Neural crest cell (in vitro differentiated cells): Measurements from ENCODE around the gene C4orf50. TPM values are rescaled to one million over a fixed set of nuclear protein-coding genes. Genes with fewer than 3 reads are reported as not detected.
A peak's percentile ranks its signal among the peaks of the same experiment; 100 is the strongest.

ENCODE experiments used
- DNase-seq: peaks from one replicate; pipeline ENCODE4 v3.0.0; 2021; ENCODE audit warnings: low read depth, mixed read lengths, low spot score
- H3K27ac Mint-ChIP-seq: one replicate; pipeline ENCODE4 v1.8.0; 2021; ENCODE audit warnings: mild to moderate bottlenecking, mixed read lengths; ENCODE audit not compliant: unreplicated experiment
- H3K27me3 Mint-ChIP-seq: 2 replicates; pipeline ENCODE4 v1.8.0; 2021; ENCODE audit warnings: low read depth, mild to moderate bottlenecking, mixed read lengths
- H3K36me3 Mint-ChIP-seq: 2 replicates; pipeline ENCODE4 v1.8.0; 2021; ENCODE audit warnings: low read depth, mild to moderate bottlenecking, mixed read lengths
- H3K4me1 Mint-ChIP-seq: 2 replicates; pipeline ENCODE4 v1.8.0; 2021; ENCODE audit warnings: mixed read lengths
- H3K4me3 Mint-ChIP-seq: one replicate; pipeline ENCODE4 v1.8.0; 2021; ENCODE audit warnings: mild to moderate bottlenecking, mixed read lengths
- H3K9me3 Mint-ChIP-seq: 2 replicates; pipeline ENCODE4 v1.8.0; 2021; ENCODE audit warnings: mixed read lengths
- total RNA-seq: library from RNA; stranded (reverse); gene quantifications from 2 replicates; pipeline ENCODE4 v1.2.1, GENCODE V29; 2021
- TF ChIP-seq, protein P1 (sequence below): fragments of 200-600 bp; sonication (generic); conservative IDR thresholded peaks from 2 replicates; pipeline ENCODE4 v1.5.0; 2021; ENCODE audit warnings: antibody characterized with exemption, mild to moderate bottlenecking

The C4orf50 gene
- total RNA-seq, 1 donor from 2014 or later, result 0.02 TPM

DNA sequence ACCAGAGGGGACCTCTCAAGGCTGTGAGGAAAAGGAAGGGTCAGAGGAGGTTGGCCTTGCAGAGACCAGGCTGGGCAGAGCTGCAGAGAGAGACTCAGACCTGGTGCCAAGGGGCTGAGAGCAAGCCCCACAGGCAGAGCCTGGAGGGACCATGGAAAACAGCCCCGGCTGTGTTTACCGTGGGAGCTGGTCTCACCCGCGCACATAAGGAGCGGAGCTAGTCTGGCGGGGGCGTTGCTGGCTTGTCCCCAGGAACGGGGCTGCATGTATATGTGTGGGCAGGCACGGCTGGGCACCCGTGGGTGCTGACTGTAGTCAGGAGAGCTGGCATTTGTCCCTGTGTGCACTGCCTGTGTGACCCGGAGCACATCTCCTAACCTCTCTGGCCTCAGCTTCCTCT is 45.7 kb downstream of the C4orf50 start:
- Mint-ChIP-seq H3K4me3 (no peak overlapping the region), H3K9me3 (no peaks in the 10 kb centered on the region), H3K27me3 (peaks cover 20% of the 10 kb centered on the region), H3K4me1 (no peaks in the 10 kb centered on the region), H3K27ac (no peak overlapping the region), H3K36me3 (no peaks in the 10 kb centered on the region)
- DNase-seq, result no peak
- TF ChIP-seq, protein P1, sequence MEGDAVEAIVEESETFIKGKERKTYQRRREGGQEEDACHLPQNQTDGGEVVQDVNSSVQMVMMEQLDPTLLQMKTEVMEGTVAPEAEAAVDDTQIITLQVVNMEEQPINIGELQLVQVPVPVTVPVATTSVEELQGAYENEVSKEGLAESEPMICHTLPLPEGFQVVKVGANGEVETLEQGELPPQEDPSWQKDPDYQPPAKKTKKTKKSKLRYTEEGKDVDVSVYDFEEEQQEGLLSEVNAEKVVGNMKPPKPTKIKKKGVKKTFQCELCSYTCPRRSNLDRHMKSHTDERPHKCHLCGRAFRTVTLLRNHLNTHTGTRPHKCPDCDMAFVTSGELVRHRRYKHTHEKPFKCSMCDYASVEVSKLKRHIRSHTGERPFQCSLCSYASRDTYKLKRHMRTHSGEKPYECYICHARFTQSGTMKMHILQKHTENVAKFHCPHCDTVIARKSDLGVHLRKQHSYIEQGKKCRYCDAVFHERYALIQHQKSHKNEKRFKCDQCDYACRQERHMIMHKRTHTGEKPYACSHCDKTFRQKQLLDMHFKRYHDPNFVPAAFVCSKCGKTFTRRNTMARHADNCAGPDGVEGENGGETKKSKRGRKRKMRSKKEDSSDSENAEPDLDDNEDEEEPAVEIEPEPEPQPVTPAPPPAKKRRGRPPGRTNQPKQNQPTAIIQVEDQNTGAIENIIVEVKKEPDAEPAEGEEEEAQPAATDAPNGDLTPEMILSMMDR, result no peak

DNA sequence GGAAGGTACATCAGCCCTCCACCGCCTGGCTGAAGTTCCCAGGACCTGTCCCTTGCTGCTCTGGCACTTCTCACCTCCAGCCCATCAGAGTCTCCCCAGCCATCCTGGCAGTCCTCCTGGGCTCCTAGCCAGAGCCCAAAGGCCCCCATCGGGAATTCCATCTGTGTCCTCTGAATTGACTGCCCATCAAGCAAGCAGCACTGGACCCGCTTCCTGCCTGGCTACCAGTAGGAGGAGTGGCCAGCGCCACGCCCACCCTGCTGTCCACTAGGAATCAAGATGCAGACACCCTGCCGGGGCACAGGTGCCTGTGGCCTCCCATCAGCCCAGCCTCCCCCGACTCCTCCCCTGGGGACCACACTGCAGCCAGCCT is 47.2 kb downstream of the C4orf50 start:
- Mint-ChIP-seq H3K4me3 (no peak overlapping the region), H3K27ac (no peak overlapping the region), H3K4me1 (no peaks in the 10 kb centered on the region), H3K9me3 (no peaks in the 10 kb centered on the region), H3K27me3 (peaks cover 11% of the 10 kb centered on the region), H3K36me3 (no peaks in the 10 kb centered on the region)
- DNase-seq, result no peak
- TF ChIP-seq, protein P1, result no peak

DNA sequence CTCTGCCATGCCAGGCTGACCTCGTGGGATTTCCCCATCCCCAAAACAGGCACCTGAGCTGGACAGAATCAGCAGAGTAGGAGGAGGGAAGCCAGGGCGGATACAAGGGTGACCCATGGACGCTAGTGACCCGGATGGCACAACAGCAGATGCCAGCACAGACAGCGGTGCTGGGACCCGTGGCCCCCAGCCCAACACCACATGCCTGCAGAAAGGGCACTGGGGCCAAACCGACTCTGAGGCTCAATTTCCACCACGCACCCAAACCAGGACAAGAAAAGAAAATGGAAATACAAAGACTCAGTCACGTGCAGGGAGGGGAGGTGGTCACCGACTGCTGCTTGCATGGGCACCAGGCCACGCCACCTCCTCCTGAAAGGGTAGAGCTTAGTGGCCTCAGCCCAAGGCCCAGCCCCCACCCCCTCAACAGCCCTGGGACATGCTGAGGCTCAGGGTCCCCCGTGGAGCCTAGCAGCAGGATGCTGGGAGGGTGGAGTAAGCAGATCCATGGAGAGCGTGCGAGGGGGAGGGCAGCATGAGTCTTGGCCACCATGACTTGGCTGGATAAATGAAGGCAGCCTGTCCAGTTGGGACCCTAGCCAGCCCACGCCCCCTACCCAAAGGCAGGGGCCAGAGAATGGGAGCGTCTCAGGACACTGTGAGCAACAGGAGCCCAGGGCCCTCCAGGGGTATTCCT is 47.7 kb downstream of the C4orf50 start:
- Mint-ChIP-seq H3K27ac (peak overlapping the region; percentile 20), H3K9me3 (no peaks in the 10 kb centered on the region), H3K27me3 (peaks cover 8% of the 10 kb centered on the region), H3K4me3 (no peak overlapping the region), H3K4me1 (no peaks in the 10 kb centered on the region), H3K36me3 (no peaks in the 10 kb centered on the region)
- TF ChIP-seq, protein P1, result no peak
- DNase-seq, result no peak

DNA sequence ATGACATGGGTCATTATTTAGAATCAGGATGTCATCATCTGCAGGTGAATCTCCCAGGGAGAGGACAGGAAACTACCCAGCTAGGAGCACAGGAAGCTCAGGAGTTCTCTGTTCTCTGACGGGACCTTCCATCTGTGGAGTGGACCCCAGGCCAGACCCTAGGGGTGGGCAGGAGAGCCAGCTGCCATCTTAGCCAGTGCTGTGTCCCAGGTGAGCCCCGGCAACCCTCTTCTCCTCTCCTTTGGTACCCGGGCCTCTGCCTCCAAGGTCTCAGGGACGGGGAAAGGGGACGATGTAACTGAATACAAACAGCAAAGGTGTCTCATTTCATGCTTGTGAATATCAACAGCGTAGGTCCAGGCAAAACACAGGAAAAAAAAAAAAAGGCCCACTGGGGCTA is 48.5 kb downstream of the C4orf50 start:
- peaks cover 9% of the 10 kb centered on the region for H3K27me3 Mint-ChIP-seq
- H3K9me3 Mint-ChIP-seq, result no peaks in the 10 kb centered on the region
- H3K36me3 Mint-ChIP-seq, result no peaks in the 10 kb centered on the region
- no peak for DNase-seq
- TF ChIP-seq, protein P1, result no peak
- no peaks in the 10 kb centered on the region for H3K4me1 Mint-ChIP-seq
- H3K27ac Mint-ChIP-seq, result no peak overlapping the region
- H3K4me3 Mint-ChIP-seq, result no peak overlapping the region

DNA sequence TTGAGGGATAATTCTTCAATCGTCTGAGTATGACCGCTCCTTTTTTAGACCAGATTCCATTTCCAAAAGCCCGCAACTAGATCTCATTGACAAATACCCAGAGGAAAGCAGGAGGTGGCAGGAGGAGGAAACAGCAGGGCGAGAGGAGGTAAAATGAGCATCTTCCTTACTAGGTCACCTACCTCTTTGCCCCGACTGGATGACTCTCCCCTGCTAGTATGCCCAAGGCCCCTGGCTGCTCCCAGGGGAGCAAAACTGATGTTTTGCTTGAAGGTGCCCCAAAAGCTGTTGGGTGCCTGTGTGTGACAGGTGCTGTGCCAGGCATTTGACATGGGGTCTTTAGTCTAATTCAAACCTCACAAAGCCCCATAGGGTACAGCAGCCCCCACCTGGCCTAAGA is 48.9 kb downstream of the C4orf50 start:
- peaks cover 12% of the 10 kb centered on the region for H3K27me3 Mint-ChIP-seq
- TF ChIP-seq, protein P1, result no peak
- H3K9me3 Mint-ChIP-seq, result no peaks in the 10 kb centered on the region
- DNase-seq, result no peak
- no peak overlapping the region for H3K27ac Mint-ChIP-seq
- H3K4me3 Mint-ChIP-seq, result no peak overlapping the region
- H3K36me3 Mint-ChIP-seq, result no peaks in the 10 kb centered on the region
- no peaks in the 10 kb centered on the region for H3K4me1 Mint-ChIP-seq
